T-helper 22 cell (primary cell): ENCODE data around the gene SH3D21.

Experiments used
- DNase-seq: peaks from one replicate; pipeline ENCODE4 v3.0.0-alpha.2; 2020; ENCODE audit warnings: low read depth

The SH3D21 gene

DNA sequence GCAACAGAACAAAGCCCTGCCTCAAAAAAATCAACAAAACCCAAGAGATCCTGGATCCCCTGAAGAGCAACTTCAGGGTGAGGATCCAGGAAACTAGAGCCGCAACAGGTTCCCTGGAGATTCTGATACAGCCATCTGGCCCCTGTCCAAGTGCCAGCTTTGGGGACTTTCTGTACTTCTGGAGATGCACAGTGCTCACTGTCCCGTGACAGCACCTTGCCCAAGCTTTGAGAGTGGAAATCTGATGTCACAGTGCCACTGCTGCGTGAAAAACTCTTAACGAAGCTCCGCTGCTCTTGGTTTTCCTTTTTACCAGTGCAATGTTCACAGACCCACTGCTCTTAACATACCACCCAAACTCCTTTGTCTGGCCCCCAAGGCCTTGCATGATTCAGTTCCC is 53.2 kb downstream of the SH3D21 start:
- DNase-seq = no peak

DNA sequence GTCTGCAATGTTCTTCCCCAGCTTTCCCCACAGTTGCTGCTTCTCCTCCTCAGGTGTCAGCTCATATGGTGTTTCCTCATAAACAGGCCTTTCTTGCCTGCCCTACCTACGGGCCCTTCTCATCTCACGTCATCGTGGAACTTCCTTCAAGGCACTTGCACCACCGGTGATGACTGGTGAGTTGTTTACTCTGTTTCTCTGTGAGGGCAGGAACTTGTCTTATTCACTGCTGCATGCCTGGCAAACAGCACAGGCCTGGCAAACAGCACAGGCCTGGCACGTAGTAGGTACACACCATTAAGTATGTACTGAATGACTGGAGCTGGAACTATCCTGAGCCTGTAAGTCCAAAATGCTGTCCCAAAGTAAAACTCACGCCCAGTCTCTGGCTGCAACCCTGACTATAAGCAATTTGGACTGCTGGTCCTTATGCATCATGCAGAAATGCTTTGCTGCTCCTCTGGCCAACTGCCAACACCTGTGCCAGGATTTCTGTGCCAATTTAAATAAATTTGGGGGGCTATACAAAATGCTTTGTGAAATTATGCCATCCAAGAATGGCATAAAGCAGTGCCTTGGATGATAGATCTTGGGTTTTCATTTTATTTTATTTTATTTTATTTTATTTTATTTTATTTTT is 53.9 kb downstream of the SH3D21 start:
- DNase-seq = no peak

DNA sequence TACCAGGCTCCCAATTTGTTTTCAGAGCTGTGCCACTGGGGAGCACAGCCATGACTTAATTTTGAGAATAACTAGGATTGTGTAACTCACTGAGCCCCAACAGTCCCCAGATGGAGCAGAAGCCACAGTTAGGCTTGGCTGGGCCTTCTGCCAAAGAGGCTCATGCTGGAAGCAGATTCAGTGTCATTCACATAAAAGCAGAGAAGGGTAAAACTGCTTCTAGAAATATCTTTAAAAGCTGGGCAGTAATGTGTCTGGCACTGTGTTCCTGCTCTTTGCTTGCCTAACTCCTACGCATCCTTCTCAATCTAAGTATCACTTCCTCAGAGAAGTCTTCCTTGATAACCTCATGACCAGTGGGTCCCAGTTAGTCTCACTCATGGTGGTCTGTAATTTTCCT is 59.2 kb downstream of the SH3D21 start:
- no peak for DNase-seq

DNA sequence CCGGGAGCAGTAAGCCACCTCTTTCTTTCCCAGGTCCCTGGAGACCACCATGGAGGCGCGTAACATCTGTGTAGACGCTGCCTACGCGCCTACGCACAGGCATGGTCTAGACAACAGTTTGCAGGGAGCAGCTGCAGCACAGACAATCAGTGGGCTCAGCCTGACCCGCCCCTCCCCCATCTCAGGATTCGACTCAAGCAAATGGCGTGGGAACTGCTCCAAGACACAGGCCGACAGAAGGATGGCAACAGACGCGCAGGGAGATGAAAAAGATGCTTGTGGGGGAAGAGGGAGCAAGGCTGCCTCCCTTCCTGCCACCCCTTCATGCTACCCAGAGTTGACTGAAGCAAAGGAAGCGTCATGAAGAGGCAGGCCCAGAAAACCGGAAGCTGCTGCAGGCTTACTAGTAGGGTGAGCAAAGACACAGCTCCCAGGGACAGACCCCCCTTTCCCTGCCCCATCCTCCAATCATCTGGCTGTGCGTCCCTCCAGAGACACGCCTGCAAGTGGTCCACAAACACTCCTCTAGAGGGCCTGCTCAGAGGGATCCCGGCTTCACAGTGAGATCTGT is 60.0 kb downstream of the SH3D21 start:
- peak; percentile 53 for DNase-seq

DNA sequence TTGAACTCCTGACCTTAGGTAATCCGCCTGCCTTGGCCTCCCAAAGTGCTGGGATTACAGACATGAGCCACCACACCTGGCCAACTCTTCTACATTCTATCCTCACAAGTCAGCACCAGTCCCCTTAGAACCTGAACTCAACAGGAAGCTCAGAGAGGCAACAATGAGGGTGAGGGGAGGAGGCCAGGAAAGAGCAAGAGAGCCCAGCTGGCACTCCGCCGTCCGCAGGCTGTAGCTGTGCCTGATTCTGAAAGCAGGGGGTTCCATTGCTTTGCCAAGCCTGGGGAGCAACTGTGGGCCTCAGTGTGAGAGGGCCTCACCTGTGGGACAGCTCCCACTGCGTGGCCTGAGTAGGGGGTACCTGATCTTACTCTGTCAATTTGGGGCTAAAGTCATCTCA is 60.9 kb downstream of the SH3D21 start:
- DNase-seq = no peak

DNA sequence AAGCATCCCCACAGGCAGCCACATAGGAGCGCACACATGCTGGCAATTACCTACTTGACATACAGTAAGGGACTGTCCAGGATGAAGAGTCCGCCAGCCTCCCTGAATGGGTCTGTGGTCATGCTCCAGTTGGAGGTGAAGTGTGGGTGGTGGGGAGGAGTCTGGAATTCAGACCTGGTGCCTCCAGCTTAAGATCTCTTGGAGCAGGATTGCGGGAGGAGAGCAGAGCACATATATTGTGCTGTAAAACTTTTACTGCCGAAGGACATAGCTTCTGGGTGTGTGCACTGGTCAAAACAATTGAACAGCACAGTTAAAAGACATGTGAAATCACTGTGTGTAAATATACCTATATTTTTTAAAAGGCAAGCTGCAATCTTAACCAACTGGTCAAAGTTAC is 61.6 kb downstream of the SH3D21 start:
- DNase-seq = no peak

DNA sequence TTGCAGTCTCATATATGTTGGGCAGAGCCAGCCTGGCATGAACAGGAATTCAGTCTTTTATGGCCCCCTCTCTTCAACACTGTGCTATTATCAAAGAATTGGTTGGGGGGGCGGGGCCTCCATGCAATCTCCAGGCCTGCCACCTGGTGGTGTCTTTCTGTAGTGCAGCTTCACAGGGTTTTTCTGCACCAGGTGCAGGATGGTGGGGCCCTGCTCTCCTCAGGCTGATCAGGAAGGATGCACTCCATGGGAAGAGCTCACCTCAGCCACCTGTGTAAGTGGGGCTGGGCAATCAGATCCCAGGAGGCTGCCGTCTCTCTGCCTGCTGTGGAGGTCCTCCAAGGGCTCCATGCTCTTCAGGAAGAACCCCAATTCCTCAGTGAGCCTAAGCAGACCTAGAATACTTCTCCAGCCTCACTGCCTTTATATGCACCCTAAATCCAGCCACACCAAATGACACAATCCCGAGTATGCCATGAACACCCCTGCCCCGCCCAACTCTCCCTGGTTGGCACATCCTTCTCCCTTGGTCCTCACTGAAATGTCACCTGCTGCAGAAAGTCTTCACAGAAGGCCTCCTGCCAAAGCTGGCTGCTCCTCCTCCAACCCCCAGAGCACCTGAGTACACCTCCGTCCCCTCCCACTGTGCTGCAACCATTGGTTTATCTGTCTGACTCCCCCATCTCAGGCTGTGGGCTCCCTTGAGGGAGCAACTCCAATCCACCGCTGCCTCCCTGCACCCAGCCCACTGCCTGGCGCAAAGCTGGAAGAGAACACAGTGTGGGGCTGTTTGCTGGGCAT is 63.1 kb downstream of the SH3D21 start:
- peak; percentile 51 for DNase-seq
